Medulla oblongata (tissue), 1 donor: ENCODE results near the gene TMCO4.

ENCODE experiments used
- DNase-seq: peaks from one replicate; pipeline ENCODE4 v3.0.0-alpha.2; 2015; ENCODE audit errors: extremely low spot score

TMCO4 gene

DNA sequence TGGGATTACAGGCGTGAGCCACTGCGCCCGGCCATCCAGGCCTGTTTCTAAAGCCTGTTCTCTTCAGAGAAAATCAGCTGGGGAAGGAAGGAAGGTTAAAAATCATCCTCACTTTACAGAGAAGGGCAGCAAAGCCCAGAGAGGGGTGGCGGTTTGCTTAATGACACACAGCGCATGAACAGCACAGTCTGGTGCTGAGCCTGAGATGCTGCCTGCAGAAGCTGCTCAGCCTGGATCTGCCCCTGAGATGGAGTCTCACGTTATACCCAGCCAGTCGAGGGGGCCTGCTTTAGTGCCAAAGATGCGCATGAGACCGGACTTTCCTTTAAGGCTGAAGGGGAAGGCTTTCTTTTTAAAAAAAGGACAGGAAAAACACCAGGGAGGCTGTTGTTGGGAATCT is 113.7 kb downstream of the TMCO4 start:
- no peak for DNase-seq

DNA sequence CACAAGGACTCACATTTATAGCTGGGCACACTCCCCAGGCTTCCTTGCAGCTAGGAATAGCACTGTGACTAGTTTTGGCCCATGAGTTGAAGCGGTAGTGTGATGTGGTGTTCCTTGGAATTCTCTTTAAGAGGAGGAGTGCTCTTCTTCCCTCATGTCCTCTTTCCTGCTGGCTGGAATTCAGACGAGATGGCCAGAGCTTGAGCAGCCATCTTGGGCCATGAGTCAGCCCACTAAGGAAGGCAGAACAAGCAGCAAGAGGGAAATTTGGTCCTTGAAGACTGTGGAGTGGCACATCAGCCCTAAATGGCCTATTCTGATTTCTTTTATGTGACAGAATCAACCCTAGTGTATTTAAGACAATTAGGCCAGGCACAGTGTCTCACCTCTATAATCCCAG is 115.0 kb downstream of the TMCO4 start:
- DNase-seq: no peak

DNA sequence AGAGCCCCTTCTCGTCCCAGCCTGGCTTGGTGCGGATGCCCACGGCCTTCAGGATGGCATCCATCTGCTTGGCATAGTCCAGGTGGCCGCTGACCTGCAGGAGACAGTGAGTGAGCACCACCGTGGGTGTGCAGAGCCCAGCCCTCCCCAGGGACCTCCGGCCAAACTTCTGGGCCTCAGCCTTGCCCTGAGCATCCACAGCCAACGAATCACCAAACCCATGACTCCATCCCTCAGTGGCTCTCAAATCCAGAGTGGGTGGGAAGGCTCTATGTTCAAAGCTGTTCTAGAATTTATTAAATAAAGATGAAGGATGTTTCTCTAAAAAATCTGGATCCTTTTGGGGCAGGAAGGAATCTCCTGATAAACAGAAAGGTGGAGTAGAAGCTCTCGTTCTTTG is 116.4 kb downstream of the TMCO4 start:
- DNase-seq: no peak

DNA sequence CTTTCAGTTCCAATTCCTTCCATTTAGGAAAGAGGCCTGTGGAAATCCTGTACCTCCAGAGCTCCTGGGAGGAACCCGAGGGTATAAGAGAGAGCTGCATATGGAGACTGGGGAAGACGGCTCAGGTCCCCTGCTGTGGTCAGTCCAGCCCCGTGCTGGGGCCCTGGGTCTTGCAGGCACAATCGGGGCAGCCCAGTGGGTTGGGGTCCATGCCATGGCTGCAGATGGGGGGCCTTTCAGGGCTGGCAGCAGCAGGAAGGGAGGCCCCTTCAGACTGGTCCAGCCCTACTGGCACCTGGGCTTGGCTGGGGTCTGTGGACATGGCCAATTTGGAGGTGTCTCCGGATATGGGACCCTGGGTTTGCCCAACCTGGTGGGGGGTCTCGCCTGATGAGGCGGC is 116.8 kb downstream of the TMCO4 start:
- no peak for DNase-seq

DNA sequence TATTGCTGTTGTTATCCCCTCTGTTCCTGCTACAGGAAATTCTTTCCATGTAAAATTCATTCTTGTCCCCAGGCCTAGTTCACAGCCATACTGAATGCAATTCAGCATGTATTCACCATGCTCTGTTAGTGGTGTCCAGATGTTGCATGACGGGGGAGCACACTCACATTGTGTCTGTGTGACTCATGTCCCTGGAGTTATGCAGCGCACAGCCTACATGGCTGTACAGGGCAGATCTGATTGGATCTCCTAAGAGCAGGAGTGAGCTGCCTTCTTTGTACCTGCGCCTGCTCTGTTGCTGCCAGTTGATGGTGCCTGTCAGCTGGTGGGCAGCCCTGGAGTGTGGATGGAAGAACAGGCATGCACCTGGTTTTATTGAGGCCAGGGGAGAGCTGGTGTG is 117.5 kb downstream of the TMCO4 start:
- DNase-seq: no peak

DNA sequence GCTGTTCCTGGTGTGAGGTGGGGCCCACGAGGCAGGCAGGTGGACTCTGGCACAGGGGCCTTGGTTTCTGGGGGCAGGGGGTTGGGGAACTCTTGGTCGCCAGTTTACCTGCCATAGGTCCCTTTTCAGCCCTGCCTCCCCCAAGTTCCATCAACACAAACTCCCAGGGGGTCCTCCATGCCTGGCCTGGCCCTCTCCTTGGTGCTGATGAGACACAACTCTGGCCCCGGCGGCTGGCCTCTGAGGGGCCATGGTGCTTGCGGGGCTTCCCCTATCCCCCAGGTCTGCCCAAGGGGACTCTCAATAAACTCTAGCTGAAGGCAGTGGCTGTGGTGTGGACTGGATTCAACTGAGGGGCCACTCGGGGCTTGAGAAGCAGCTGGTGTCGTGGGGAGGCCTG is 119.1 kb downstream of the TMCO4 start:
- no peak for DNase-seq

DNA sequence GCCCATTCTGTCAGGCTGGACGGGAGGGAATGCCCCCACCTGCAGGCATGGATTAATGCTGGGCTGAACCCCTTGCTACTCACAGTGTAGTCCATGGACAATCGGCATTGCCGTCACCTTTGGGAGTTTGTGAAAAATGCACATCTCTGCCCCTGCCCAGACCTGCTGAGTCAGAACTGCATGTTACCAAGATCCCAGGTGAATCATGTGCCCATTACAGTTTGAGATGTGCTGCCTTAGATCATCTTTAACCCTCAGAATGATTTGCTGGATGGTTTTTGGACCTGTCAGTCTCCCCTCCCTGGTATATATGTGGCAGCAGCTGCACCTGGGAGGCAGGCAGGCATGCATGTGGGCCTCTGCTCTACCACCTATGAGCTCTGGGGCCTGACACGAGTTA is 120.0 kb downstream of the TMCO4 start:
- DNase-seq: no peak

DNA sequence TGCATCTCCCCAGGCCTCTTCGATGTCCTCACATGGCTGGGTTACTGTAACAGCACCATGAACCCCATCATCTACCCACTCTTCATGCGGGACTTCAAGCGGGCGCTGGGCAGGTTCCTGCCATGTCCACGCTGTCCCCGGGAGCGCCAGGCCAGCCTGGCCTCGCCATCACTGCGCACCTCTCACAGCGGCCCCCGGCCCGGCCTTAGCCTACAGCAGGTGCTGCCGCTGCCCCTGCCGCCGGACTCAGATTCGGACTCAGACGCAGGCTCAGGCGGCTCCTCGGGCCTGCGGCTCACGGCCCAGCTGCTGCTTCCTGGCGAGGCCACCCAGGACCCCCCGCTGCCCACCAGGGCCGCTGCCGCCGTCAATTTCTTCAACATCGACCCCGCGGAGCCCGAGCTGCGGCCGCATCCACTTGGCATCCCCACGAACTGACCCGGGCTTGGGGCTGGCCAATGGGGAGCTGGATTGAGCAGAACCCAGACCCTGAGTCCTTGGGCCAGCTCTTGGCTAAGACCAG is 120.7 kb downstream of the TMCO4 start:
- no peak for DNase-seq

DNA sequence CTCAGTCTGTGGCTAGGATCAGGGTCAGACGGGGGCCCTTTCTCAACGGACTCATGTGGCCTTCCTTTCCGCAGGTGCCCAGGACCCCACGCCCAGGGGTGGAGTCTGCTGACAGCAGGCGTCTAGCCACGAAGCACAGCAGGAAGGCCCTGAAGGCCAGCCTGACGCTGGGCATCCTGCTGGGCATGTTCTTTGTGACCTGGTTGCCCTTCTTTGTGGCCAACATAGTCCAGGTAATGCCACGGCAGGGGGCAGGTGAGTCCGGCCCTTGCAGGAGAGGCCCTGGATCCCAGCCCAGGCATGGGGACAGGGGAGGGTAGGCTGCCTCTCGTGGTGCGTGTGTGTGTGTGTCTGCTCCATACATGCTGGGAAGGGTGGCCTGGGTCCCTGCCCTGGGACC is 121.2 kb downstream of the TMCO4 start:
- no peak for DNase-seq

DNA sequence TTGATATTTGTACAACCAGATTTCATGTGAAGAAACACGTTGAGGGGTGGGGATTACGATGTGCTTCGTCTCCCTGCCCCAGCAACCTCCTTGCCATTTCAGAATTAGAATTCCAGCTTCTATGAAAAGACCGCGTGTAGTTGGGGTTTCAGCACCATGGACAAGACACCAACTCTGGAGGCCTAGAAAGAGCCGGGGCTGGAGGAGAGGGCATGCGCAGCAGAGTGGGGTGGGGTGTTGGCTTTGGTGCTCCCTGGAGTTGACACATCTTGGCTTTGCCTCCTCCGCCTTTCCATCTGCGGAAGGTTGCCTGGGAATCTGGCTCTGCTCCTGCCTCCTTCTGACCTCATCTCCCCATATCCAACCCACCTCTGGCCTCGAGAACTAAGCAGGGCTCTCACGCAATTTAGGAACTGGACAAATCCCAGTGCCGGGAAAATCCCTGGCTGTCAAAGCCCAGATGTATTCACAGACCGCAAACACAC is 123.2 kb downstream of the TMCO4 start:
- peak; percentile 11 for DNase-seq

DNA sequence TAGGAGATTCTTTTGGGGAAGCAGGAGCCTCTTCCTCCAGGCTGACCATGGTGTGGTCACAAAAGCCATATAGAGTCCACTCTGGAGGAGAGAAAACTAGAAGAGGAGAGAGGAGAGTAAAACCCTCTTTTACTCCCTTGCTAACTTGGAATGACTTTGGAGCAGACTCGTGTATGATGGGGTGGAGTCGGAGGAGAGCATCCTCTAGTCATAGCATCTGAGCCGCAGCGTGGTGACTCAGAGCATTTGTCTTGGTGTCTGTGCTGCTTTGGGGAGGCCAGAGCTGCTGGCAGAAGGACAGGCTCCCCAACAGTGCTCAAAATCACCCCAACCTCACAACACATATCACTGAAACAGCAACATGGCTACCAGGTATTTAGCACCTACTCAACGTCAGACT is 123.9 kb downstream of the TMCO4 start:
- DNase-seq: no peak

DNA sequence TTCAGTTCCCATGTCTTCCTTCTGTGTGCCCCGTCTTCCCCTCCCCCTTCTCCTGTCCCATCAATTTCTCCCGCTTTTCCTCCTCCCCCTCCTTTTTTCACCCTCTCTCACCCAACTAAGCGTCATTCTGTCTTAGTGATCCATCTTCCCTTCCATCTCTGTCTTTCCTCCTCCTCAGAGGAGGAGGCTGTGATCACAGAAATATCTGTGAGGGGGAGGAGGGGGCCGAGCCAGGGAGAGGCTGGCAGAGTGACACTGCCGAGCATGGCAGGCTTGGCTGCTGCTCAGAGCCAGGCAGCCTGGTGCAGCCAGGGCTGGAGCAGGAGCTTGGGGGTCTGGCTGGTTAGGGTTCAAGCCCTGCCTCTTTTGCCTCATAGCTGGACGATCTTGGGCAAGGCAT is 127.5 kb downstream of the TMCO4 start:
- DNase-seq: no peak

DNA sequence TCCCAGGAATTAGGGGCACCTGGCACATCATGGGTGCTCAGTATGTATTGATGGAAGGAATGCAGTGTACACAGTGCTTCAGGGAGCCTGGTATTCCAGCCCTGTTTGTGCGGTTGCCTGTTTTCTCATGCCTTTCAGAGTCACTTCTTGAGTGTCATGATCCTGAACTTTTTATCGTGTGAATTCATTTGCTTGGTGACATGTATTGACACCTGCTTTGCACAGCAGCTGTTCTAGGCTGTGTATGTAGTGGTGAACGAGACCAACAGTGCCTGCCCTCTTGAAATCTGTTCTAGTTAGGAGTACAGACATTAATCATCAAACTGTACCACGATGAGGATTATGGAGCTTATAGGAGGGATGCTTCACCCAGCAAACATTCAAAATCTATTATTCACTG is 128.9 kb downstream of the TMCO4 start:
- no peak for DNase-seq

DNA sequence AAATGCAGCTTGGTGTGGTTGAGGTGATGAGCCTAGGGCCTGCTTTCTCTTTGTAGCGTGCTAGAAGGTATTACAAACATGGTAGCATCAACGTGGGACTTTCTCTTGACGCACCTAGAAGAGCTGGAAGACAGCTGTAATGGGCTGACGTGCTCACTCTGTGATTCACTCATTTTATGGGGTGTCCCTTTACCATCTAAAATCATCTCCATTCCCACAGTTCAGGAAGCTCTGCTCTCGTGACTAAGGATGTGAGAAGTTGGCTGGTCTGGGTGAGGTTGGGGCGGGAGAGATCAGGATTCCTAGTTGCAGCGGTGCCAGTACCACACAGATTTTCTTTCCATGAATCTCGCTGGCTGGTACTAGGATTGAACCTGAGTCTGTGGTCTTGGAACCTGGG is 130.8 kb downstream of the TMCO4 start:
- DNase-seq: no peak

DNA sequence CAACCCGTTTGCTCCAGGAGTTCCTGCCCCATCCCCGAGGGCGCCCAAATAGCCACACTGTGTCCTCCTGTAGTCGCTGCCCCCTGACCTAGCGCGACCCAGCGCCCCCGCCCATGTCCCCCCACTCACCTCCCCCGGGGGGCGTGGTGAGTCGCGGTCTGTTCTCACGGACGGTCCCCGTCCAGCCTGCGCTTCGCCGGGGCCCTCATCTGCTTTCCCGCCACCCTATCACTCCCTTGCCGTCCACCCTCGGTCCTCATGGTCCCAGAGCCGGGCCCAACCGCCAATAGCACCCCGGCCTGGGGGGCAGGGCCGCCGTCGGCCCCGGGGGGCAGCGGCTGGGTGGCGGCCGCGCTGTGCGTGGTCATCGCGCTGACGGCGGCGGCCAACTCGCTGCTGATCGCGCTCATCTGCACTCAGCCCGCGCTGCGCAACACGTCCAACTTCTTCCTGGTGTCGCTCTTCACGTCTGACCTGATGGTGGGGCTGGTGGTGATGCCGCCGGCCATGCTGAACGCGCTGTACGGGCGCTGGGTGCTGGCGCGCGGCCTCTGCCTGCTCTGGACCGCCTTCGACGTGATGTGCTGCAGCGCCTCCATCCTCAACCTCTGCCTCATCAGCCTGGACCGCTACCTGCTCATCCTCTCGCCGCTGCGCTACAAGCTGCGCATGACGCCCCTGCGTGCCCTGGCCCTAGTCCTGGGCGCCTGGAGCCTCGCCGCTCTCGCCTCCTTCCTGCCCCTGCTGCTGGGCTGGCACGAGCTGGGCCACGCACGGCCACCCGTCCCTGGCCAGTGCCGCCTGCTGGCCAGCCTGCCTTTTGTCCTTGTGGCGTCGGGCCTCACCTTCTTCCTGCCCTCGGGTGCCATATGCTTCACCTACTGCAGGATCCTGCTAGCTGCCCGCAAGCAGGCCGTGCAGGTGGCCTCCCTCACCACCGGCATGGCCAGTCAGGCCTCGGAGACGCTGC is 133.9 kb downstream of the TMCO4 start:
- DNase-seq: no peak

DNA sequence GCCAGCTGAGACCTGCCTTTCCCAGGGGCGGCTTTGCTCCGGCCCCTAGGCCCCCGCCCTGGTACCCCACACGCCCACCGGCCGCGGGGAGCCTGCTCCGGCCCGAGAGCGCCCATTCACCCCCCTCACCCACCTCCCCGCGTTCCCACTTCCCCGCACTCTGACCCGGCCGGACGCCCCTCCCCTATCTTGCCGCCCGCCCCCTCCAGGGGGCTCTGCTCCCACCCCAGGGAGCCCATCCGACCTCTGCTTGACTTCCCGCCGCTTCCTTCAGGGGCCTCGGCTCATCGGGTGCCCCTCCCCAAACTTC is 134.6 kb downstream of the TMCO4 start:
- DNase-seq: no peak

DNA sequence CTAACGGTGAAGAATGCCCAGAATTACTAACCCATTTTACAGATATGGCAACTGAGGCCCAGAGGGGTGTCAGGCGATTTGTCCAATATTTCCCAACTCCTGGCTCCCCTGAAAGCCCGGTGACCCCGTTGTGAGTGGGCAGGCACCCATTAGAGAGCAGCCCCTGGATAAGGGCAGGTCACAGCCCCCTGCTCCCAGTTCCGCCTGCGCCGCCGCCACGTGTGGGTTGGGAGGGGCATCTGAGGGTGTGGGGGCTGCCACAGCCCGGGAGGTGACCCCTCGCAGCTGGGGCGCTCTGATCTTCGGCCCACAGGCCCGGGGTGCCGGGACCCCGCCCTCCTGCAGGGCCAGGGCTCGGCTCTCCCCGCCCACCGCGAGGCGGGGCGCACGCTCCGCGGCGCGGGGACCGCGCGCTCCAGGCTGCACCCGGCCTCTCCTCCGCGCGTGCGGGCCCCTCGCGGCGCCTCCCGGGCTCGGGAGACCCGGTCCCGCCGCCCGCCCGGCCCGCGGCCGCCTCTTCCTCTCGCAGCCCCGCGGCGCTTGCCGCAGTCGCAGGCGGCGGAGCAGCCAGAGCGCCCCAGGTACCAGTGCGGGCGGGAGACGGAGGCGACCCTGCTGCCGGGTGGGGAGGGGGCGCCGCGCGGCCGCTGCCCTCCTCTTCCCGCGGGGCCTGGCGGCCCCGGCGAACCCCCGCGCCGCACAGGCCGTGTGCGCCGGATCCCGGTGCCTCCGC is 135.1 kb downstream of the TMCO4 start, which contains the start of gene HTR6:
Gene HTR6, plus strand, starts transcription at position 423 of the 733 bp plus-strand sequence. CDS start 879 bp downstream, outside the sequence.
- DNase-seq: no peak

DNA sequence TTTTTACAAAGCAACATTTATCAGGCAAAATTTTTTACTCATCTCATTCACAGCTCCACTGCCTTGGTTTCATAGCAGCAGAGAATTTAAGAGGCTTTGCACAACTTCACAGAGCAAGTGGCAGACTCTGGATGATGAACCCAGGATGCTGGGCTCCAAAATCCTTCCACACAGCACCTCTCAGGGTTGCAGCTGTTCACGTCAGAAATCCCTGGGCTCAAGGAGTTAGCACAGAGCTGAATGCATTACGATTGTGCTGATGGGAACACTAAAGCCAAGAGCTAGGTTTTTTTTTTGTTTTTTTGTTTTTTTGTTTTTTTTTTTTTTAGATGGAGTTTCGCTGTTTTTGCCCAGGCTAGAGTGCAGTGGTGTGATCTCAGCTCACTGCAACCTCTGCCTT is 137.4 kb downstream of the TMCO4 start:
- no peak for DNase-seq

DNA sequence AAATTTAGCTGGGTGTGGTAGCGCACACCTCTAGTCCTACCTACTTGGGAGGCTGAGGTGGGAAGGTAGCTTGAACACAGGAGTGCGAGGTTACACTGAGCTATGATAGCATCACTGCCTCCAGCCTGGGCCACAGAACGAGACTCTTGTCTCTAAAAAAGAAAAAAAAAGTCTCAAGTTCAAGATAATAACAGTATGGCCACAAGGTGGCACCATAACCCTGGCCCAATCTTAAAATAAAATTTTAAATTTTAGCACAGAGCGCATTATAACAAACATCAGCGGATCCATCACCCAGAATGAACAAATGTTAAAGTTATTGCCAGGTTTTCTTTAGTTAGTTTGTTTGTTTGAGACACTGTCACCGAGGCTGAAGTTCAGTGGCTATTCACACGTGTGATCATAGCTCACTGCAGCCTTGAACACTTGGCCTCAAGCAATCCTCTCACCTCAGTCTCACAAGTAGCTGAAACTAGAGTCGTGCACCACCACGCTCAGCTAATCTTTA is 137.9 kb downstream of the TMCO4 start:
- DNase-seq: peak; percentile 30

DNA sequence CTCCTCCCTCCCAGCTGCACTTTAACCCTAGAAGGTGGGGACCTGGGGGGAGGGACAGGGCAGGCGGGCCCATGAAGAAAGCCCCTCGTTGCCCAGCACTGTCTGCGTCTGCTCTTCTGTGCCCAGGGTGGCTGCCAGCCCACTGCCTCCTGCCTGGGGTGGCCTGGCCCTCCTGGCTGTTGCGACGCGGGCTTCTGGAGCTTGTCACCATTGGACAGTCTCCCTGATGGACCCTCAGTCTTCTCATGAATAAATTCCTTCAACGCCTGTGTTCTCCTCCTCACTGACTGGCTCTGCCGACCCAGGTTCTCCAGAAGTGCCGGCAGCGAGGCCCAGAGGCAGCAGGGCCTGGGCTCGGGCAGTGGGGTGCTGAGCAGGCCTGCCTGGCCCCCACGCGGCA is 141.5 kb downstream of the TMCO4 start:
- no peak for DNase-seq

DNA sequence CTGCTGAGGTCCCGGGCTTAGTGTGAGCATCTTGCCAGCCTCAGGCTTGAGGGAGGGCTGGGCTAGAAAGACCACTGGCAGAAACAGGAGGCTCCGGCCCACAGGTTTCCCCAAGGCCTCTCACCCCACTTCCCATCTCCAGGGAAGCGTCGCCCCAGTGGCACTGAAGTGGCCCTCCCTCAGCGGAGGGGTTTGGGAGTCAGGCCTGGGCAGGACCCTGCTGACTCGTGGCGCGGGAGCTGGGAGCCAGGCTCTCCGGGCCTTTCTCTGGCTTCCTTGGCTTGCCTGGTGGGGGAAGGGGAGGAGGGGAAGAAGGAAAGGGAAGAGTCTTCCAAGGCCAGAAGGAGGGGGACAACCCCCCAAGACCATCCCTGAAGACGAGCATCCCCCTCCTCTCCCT is 142.2 kb downstream of the TMCO4 start:
- DNase-seq: no peak

DNA sequence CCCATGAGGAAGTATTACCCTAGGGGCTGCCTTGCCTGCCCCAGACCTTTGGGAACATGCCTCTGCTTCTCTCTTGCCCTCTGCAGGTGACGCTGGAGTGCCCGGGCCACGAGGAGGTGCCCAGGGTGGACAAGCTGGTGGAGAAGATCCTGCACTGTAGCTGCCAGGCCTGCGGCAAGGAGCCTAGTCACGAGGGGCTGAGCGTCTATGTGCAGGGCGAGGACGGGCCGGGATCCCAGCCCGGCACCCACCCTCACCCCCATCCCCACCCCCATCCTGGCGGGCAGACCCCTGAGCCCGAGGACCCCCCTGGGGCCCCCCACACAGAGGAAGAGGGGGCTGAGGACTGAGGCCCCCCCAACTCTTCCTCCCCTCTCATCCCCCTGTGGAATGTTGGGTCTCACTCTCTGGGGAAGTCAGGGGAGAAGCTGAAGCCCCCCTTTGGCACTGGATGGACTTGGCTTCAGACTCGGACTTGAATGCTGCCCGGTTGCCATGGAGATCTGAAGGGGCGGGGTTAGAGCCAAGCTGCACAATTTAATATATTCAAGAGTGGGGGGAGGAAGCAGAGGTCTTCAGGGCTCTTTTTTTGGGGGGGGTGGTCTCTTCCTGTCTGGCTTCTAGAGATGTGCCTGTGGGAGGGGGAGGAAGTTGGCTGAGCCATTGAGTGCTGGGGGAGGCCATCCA is 142.8 kb downstream of the TMCO4 start:
- no peak for DNase-seq
